Subcutaneous abdominal adipose tissue (tissue), 5 donors: ENCODE measurements around the gene NOL9.
A peak's percentile ranks its signal among the peaks of the same experiment; 100 is the strongest.

Experiments used
- H3K27ac ChIP-seq: one replicate; pipeline ENCODE4 v1.7.0; 2013; ENCODE audit warnings: low read depth, mild to moderate bottlenecking, inconsistent platforms, low read length, moderate library complexity
- H3K27me3 ChIP-seq, 5 donors: one replicate each; pipeline ENCODE4 v1.7.0; 2013; ENCODE audit warnings: low read length in 5 of 5, inconsistent platforms in 1 of 5; ENCODE audit not compliant: control insufficient read depth in 5 of 5, insufficient read depth in 4 of 5
- H3K36me3 ChIP-seq, 5 donors: one replicate each; pipeline ENCODE4 v1.7.0; 2013; ENCODE audit warnings: low read length in 5 of 5; ENCODE audit not compliant: control insufficient read depth in 5 of 5, insufficient read depth in 5 of 5
- H3K4me1 ChIP-seq, 5 donors: one replicate each; pipeline ENCODE4 v1.7.0; 2013; ENCODE audit warnings: low read length in 5 of 5, mild to moderate bottlenecking in 3 of 5, moderate library complexity in 1 of 5; ENCODE audit not compliant: control insufficient read depth in 5 of 5, insufficient read depth in 5 of 5
- H3K4me3 ChIP-seq, 5 donors: one replicate each; pipeline ENCODE4 v1.7.0; 2013; ENCODE audit warnings: low read length in 5 of 5, low read depth in 1 of 5
- H3K9ac ChIP-seq, 5 donors: one replicate each; pipeline ENCODE4 v1.7.0; 2013; ENCODE audit warnings: low read length in 5 of 5, mild to moderate bottlenecking in 4 of 5, moderate library complexity in 3 of 5
- H3K9me3 ChIP-seq, 5 donors: one replicate each; pipeline ENCODE4 v1.7.0; 2013; ENCODE audit warnings: low read length in 5 of 5; ENCODE audit not compliant: control insufficient read depth in 5 of 5
- donor health status: healthy.
- donor health status: healthy.
- donor health status: healthy.
- donor health status: healthy.
- donor health status: healthy.

NOL9 gene

DNA sequence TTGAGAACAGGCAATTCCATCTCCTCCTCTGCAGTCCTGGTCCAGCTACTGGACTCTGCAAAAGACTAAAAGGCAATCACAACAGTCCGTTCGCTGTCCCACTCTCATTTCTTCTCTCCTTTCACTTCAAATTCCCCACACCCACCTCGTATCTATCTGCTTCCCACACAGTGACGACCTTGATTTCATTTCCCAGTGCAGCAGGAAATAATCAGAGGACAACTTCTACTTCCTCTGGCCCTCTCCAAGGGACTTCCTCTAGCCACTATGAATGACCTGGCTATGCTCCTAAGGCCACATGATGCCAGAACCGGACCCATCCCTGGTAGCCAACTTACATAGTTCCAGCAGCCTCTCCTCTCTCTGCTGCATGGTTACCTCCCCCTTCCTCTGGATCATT, 8.0 kb downstream of the NOL9 start:
- Histone ChIP-seq H3K27me3 (no peaks in the 10 kb centered on the region), H3K4me1 (peaks cover 0 to 31% (median 6%) of the 10 kb centered on the region in 5 donors), H3K4me3 (peak overlapping the region in 1 of 5 donors; percentile 28), H3K36me3 (peaks cover 19 to 80% (median 57%) of the 10 kb centered on the region in 5 donors), H3K9ac (peak overlapping the region in 1 of 5 donors; percentile 42), H3K9me3 (no peaks in the 10 kb centered on the region), H3K27ac (no peak overlapping the region)

GRCh38 chr1:6545276-6546112, 8.8 kb downstream of the NOL9 start:
- no peaks in the 10 kb centered on the region for H3K27me3 ChIP-seq
- peaks cover 0 to 31% (median 6%) of the 10 kb centered on the region in 5 donors for H3K4me1 ChIP-seq
- no peak overlapping the region for H3K4me3 ChIP-seq
- no peaks in the 10 kb centered on the region for H3K9me3 ChIP-seq
- H3K36me3 ChIP-seq: peaks cover 19 to 88% (median 58%) of the 10 kb centered on the region in 5 donors
- H3K9ac ChIP-seq: no peak overlapping the region
- H3K27ac ChIP-seq: no peak overlapping the region

GRCh38 chr1:6544831-6545230, 9.5 kb downstream of the NOL9 start:
- peaks cover 19 to 84% (median 55%) of the 10 kb centered on the region in 5 donors for H3K36me3 ChIP-seq
- no peak overlapping the region for H3K4me3 ChIP-seq
- peaks cover 0 to 31% (median 6%) of the 10 kb centered on the region in 5 donors for H3K4me1 ChIP-seq
- H3K27me3 ChIP-seq: no peaks in the 10 kb centered on the region
- H3K9me3 ChIP-seq: no peaks in the 10 kb centered on the region
- H3K27ac ChIP-seq: no peak overlapping the region
- H3K9ac ChIP-seq: no peak overlapping the region

- no peak overlapping the region for H3K27ac ChIP-seq
- H3K36me3 ChIP-seq: peaks cover 4 to 46% (median 20%) of the 10 kb centered on the region in 5 donors
Measured at GRCh38 chr1:6538956-6539355, 15.4 kb downstream of the NOL9 start.

DNA sequence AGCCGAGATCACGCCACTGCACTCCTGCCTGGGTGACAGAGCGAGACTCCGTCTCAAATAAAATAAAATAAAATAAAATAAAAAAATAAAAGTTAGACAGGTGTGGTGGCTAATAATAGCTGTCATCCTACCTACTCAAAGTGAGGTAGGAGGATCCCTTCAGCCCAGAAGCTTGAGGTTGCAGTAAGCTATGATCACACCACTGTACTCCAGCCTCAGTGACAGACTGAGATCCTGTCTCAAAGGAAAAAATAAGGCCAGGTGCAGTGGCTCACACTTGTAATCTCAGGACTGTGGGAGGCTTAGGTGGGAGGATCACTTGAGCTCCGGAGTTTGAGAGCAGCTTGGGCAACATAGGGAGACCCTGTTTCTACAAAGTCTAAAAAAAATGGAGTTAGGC, 18.0 kb downstream of the NOL9 start:
- no peak overlapping the region for H3K27ac ChIP-seq
- H3K9ac ChIP-seq: no peak overlapping the region
- H3K27me3 ChIP-seq: no peaks in the 10 kb centered on the region
- H3K4me1 ChIP-seq: peaks cover 0 to 6% (median 0%) of the 10 kb centered on the region in 5 donors
- peaks cover 17 to 53% (median 39%) of the 10 kb centered on the region in 5 donors for H3K36me3 ChIP-seq
- H3K4me3 ChIP-seq: no peak overlapping the region
- no peaks in the 10 kb centered on the region for H3K9me3 ChIP-seq

More at GRCh38 chr1:6538956-6539355, 15.4 kb downstream of the NOL9 start:
- no peak overlapping the region for H3K9ac ChIP-seq
- H3K27me3 ChIP-seq: no peaks in the 10 kb centered on the region
- peaks cover 0 to 6% (median 0%) of the 10 kb centered on the region in 5 donors for H3K4me1 ChIP-seq
- no peaks in the 10 kb centered on the region for H3K9me3 ChIP-seq
- H3K4me3 ChIP-seq: no peak overlapping the region

- Histone ChIP-seq H3K27ac (no peak overlapping the region), H3K27me3 (no peaks in the 10 kb centered on the region), H3K4me1 (peaks cover 0 to 6% (median 0%) of the 10 kb centered on the region in 5 donors), H3K36me3 (peaks cover 19 to 53% (median 48%) of the 10 kb centered on the region in 5 donors), H3K9ac (no peak overlapping the region), H3K4me3 (no peak overlapping the region), H3K9me3 (no peaks in the 10 kb centered on the region)
Measured at GRCh38 chr1:6535214-6535613, 19.1 kb downstream of the NOL9 start.

DNA sequence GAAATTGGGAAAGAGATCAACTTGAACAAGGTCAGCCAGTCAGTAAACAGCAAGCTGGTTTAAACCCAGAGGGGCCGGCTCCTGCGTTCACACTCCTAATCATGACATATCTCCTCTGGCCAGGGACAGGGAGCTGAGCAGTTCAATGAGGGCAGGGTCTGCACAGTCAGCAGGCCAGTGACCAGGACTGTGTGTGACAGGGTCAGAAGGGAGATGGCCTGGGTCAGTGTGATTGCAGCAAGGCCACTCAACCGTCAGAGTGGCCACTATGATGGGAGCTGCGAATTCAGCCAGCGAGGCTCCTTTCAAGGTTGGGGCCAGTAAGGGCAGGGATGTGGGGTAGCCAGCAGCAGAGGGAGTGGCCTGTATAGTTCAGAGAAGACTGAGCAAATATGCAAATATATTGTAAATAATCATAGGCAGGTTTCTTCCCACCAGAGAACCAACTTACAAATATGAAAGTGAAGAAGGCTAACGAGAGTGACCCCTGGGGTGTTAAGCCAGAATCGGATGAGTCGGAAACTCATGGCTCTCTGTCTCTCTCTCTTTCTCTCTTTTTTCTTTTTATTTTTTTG, 20.0 kb downstream of the NOL9 start:
- no peak overlapping the region for H3K27ac ChIP-seq
- peaks cover 0 to 6% (median 0%) of the 10 kb centered on the region in 5 donors for H3K4me1 ChIP-seq
- H3K36me3 ChIP-seq: peaks cover 19 to 56% (median 48%) of the 10 kb centered on the region in 5 donors
- no peaks in the 10 kb centered on the region for H3K9me3 ChIP-seq
- H3K9ac ChIP-seq: no peak overlapping the region
- H3K4me3 ChIP-seq: no peak overlapping the region
- H3K27me3 ChIP-seq: no peaks in the 10 kb centered on the region

- peaks cover 15 to 73% (median 64%) of the 10 kb centered on the region in 5 donors for H3K36me3 ChIP-seq
- H3K4me1 ChIP-seq: peaks cover 0 to 6% (median 0%) of the 10 kb centered on the region in 5 donors
- H3K27ac ChIP-seq: no peak overlapping the region
- H3K9me3 ChIP-seq: no peaks in the 10 kb centered on the region
- no peak overlapping the region for H3K9ac ChIP-seq
- H3K27me3 ChIP-seq: no peaks in the 10 kb centered on the region
- no peak overlapping the region for H3K4me3 ChIP-seq
Measured at GRCh38 chr1:6531996-6532395, 22.3 kb downstream of the NOL9 start.

- H3K9me3 ChIP-seq: no peaks in the 10 kb centered on the region
- H3K36me3 ChIP-seq: peaks cover 17 to 79% (median 68%) of the 10 kb centered on the region in 5 donors
- H3K27me3 ChIP-seq: no peaks in the 10 kb centered on the region
- peaks cover 0 to 6% (median 0%) of the 10 kb centered on the region in 5 donors for H3K4me1 ChIP-seq
- no peak overlapping the region for H3K27ac ChIP-seq
- no peak overlapping the region for H3K9ac ChIP-seq
- H3K4me3 ChIP-seq: no peak overlapping the region
Measured at GRCh38 chr1:6530504-6531160, 23.7 kb downstream of the NOL9 start.

DNA sequence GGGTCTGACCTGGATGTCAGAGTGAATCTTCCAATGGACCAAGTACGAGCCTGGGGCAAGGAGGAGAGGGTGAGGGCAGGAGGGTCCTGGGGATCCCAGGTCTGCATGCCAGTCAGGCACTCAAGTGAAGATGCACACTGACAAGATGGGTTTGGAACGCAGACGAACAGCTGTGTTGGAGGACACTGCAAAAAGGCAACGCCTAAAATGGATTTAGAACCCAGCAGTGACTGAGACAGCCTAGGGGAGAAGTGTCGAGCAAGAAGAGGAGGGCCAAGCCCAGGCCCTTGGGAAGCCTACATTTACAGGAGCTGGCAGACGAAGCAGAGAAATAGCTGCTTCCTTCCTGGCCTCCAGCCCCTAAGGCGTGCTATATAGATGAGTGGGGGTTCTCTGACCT, 25.8 kb downstream of the NOL9 start:
- no peaks in the 10 kb centered on the region for H3K27me3 ChIP-seq
- no peak overlapping the region for H3K27ac ChIP-seq
- H3K4me3 ChIP-seq: no peak overlapping the region
- H3K4me1 ChIP-seq: peaks cover 0 to 4% (median 0%) of the 10 kb centered on the region in 5 donors
- no peaks in the 10 kb centered on the region for H3K9me3 ChIP-seq
- H3K36me3 ChIP-seq: peaks cover 19 to 80% (median 63%) of the 10 kb centered on the region in 5 donors
- H3K9ac ChIP-seq: no peak overlapping the region
